NCI-H146 (cell line): ENCODE results near the gene RAB4B.
"Not testable (repeated sequence)": the region's sequence is repeated elsewhere in the genome, so short reads cannot be mapped to it uniquely, and the experiment has no call there.

Experiments used
- DNase-seq: peaks from one replicate; lab custom pipeline; 2025; lab: John Stamatoyannopoulos, UW

RAB4B gene, protein sequence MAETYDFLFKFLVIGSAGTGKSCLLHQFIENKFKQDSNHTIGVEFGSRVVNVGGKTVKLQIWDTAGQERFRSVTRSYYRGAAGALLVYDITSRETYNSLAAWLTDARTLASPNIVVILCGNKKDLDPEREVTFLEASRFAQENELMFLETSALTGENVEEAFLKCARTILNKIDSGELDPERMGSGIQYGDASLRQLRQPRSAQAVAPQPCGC

GRCh38 chr19:40777937-40778705 is at the start of gene RAB4B:
TSS of gene RAB4B (plus strand) at chr19:40778247. CDS start at chr19:40778376, 129 bp downstream.
- DNase-seq: peak; percentile 100

- not testable (repeated sequence) for DNase-seq
Measured at GRCh38 chr19:40730065-40730464, 48.0 kb upstream of the RAB4B start.

- DNase-seq: not testable (repeated sequence)
Measured at GRCh38 chr19:40732304-40732703, 45.7 kb upstream of the RAB4B start.

- DNase-seq: no peak
Measured at GRCh38 chr19:40733149-40733548, 44.9 kb upstream of the RAB4B start.

GRCh38 chr19:40735013-40735771 is 42.9 kb upstream of the RAB4B start:
- no peak for DNase-seq

DNA sequence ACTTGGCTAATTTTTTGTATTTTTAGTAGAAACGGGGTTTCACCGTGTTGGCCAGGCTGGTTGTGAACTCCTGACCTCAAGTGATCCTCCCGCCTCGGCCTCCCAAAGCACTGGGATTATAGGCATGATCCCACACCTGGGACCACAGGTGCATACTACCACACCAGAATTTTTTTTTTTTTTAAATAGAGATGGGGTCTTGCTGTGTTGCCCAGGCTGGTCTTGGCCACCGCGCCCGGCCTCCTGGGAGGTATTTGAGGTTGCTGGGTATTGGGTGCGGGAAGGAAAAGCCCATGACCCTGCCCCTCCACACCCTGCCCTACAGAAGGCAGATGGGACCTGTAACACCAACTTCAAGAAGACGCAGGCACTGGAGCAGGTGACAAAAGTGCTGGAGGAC is 41.4 kb upstream of the RAB4B start:
- DNase-seq: no peak

DNA sequence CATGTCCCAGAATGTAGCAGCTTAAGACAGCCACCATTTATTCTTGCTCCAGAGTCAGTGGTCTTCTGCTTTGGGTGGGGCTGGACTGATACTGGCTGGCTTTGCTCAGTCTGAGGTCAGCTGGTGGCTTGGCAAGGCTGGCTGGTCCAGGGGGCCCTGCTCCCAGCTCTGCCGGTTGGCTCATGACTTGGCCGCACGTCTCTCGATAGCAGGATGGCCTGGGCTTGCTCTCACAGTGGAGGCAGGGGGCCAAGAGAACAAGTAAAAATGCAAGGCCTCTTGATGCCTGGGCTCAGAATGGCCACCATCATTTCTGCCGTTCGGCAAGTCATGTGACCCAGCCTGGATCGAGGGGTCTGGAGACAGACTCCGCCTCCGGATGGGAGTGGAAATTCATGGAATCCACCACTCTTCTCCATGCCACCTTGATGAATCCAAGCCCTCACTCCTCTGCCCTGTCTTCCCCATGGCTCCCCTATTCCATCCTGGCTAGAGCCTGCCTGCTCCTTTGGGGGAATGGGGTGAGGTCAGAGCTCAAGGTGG is 40.9 kb upstream of the RAB4B start:
- DNase-seq: no peak

DNA sequence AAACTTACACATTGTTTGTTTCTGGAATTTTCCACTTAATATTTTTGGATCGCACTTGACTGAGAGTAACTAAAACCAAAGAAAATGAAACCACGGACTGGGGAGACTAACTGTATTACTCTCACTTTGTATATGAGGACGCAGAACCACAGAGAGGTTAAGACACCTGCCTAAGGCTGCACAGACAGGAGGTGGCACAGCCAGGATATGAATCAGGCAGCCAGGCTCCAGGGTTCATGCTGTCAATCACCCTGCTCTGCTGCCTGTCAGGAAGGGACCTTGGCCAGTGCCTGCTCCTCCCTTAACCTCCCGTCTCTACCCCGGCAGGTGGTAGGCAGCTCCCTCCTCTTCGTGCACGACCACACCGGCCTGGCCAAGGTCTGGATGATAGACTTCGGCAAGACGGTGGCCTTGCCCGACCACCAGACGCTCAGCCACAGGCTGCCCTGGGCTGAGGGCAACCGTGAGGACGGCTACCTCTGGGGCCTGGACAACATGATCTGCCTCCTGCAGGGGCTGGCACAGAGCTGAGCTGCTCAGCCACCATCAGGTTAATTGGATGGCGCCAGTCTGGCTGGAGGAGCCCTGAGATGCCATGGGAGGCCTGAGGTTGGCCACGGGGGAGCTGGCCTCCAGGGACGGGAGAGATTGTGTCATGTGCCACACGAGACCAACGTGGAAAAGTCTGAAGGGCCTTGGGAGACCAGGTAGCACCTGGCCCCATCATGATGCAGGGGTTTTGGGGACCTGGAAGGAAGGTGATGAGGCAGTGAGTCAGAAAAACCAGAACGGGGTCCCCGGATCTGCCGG is 38.8 kb upstream of the RAB4B start:
- no peak for DNase-seq

DNA sequence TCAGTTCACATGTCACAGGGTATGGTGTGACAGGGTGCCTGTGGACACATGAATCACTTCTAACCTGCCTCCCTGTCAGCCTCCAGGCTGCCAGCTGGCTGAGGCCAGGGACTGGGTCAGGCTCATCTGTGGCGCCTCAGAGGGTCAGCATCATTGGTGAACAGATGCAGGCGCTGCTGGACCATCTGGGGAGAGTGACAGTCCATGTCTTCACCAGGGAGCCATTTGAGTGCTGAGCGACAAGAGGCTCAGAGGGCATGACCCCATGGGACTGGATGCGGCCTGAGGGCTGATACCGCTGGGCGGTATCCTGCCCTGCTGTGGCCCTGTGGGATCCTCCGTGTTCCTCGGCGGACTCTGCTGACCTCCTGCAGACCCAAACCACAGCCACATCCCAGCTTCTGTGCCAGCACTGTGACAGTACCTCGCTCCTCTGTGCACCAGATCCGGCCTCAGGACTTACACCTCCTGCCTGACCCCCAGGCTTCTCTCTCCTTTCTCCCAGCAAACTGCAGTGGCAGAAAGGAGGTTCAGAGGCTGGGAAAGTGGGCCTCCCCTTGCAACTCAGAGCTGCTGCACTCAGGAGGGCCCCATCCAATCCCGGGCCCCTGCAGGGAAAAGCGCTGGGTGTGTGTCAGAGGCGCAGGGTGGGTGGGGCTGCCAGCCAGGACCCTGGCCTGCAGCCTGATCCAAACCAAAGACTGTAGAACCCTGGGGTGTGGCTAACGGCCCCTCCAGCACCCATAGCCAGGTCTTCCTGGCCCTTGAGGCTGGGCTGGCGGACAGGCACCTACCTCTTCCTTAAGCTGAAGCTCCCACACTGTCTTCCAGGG is 38.0 kb upstream of the RAB4B start:
- DNase-seq: no peak

- DNase-seq: no peak
Measured at GRCh38 chr19:40740747-40741146, 37.3 kb upstream of the RAB4B start.

- no peak for DNase-seq
Measured at GRCh38 chr19:40741527-40742390, 36.3 kb upstream of the RAB4B start.

DNA sequence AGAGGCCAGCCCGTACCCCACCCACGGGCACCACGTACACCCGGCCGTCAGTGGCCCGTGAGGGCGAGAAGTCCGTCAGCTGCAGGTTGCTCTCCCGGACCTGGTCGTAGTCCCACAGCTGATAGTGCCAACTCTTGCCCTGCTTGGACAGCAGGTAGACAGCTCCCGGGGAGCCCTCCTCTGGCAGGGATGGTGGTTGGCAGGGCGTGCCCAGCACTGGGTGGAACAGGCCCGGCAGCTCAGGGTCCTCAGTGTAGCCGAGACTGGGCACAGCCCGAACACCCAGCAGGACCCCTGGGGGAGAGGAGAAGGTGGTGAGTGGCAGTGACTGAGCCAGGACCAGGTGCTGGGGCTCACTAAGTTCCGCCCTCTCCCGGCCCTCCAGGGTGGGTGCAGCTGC is 35.6 kb upstream of the RAB4B start:
- DNase-seq: no peak

DNA sequence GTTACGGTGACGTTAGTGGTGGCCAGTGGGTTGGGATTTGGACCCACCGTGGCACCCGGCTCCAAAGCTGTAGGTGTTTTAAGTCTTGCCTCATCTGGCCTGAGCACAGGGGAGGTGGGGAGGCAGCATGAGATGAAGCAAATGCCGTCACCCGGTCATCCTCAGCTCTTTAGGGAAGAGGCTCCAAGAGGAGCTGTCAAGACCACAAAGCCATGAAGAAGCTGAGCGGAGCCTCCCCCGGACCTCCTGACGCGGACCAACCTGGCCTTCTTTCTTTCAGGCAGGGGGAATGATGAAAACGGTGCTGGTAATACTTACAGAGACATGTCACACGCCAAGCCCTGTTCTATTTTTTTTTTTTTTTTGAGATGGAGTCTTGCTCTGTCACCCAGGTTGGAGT is 35.2 kb upstream of the RAB4B start:
- DNase-seq: no peak

- DNase-seq: no peak
Measured at GRCh38 chr19:40743926-40744325, 34.1 kb upstream of the RAB4B start.

DNA sequence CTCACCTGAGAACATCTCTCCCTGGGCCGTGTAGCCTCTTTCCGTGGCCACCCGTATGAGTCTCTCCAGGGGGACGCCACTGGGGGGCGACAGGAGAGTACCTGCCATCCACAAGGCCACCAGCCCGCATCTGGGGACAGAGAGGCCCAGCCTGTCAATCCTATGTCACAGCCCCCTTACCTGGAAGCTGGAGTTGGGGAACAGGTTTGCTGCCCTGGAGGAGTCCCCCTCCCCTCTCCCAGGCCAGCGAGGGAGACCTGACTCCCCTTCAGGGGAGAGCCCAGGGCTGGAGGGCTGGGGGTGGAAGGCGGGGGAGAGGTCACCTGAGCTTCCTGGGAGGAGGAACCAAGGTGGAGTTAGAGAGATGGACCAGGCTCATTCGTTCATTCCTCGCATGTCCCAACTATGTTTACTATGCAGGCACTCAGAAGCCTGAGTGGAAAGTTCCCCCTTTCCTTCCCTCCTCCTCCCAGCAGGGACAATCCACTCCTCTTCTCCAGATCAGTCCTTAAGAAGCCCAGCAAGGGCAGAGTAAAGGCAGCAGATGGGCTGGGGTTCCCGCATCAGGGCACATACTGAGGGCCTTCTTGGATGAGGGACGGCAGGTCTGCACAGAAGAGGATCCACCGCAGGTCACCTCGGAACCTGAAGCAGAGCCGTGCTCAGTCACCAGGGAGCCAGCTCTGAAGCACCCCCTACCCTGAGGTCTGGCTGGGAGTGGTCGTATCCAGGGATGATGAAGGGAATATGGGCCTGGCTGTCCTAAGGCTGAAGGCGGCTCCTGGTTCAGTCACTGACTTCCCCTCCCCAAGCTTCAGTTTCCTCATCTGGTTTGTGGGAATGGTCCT is 33.3 kb upstream of the RAB4B start:
- DNase-seq: no peak

DNA sequence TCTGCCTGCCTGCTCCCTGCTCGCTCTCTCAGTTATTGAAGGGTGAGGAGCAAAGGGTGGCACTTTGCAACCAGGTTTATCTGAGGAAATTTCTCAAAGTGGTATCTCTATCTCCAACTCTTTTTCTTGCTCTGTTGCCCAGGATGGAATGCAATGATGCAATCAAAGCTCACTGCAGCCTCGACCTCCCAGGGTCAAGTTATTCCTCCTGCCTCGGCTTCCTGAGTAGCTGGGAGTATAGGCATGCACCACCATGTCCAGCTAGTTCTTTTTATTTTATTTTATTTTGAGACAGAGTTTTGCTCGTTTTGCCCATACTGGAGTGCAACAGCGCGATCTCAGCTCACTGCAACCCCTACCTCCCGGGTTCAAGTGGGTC is 32.7 kb upstream of the RAB4B start:
- DNase-seq: no peak

GRCh38 chr19:40747536-40747935 is 30.5 kb upstream of the RAB4B start:
- no peak for DNase-seq

DNA sequence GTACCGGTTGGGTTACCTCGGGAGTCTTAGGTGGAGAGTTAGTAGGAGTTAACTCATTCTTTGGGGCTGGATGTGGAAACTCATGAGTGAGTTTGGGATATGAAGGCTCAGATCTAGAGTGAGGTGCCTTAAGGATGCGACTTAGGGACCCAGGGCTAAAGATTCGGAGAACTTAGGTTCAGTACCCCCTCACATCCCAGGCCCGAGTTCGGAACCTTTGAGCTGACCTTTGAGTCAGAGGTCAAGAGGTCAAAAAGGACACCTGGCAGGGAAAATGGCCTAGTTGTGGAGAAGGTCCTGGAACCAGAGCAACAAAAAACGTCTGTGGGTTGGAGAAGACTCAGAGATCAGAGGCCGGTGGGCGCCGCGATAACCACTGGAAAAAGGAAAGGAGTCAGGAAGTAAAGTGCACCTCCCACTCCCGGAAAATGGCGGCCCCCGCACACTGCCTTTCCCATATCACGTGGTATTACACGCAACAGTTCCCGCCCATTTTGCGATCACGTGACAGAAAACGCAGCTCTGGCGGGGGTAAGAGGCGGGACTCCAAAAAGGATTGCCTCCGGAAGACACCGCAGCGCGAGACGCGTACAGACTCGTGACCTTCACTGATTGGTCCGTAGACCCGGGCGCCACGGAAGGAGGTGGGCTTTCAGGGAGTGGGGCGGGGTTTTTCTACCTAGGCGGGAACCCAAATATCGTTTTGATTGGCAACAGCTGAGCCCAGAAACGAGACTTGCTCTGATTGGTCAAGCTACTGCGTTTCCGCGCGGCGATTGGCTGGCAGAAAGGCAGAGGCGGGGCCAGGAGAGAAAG is 27.8 kb upstream of the RAB4B start, which contains the start of gene ACTMAP:
ACTMAP (minus strand) TSS at position 420 of the 816 bp plus-strand sequence. CDS start 674 bp downstream, outside the sequence.
- DNase-seq: peak; percentile 100
